Measurements from ENCODE around the gene TGFB1.
"Not testable (repeated sequence)": the region's sequence is repeated elsewhere in the genome, so short reads cannot be mapped to it uniquely, and the experiment has no call there.

TGFB1 gene

GRCh38 chr19:41298348-41298964 lies 55.3 kb downstream of the TGFB1 start:
- DNase-seq: no peak

GRCh38 chr19:41297628-41298347 lies 55.9 kb downstream of the TGFB1 start:
- no peak for DNase-seq

GRCh38 chr19:41296433-41296871 lies 57.3 kb downstream of the TGFB1 start:
- no peak for DNase-seq

- DNase-seq: no peak
Measured at GRCh38 chr19:41295499-41295898, 58.2 kb downstream of the TGFB1 start.

- DNase-seq: no peak
Measured at GRCh38 chr19:41294393-41294792, 59.3 kb downstream of the TGFB1 start.

- DNase-seq: not testable (repeated sequence)
Measured at GRCh38 chr19:41289814-41290213, 63.9 kb downstream of the TGFB1 start.

GRCh38 chr19:41288673-41289530 lies 64.8 kb downstream of the TGFB1 start:
- no peak for DNase-seq

Data from NCI-H187 (cell line).